Cardiac muscle cell (in vitro differentiated cells and primary cell): ENCODE data around the gene UTY. TPM values are rescaled to one million over a fixed set of nuclear protein-coding genes. Genes with fewer than 3 reads are reported as not detected.
A peak's percentile ranks its signal among the peaks of the same experiment; 100 is the strongest.
"Not testable (repeated sequence)": the region's sequence is repeated elsewhere in the genome, so short reads cannot be mapped to it uniquely, and the experiment has no call there.

ENCODE experiments used
- DNase-seq, 2 donors: peaks; one replicate each; pipeline versions ENCODE4 v3.0.0 to v3.0.0-alpha.2; 2010 to 2017; ENCODE audit warnings: low read depth in 1 of 2, low spot score in 1 of 2
- H3K27ac ChIP-seq: fragments of 200-600 bp; sonication (generic); 2 replicates; pipeline ENCODE4 v1.5.1; 2016
- H3K27me3 ChIP-seq: fragments of 200-600 bp; sonication (generic); 2 replicates; pipeline ENCODE4 v1.6.0; 2016; ENCODE audit warnings: control low read depth
- H3K36me3 ChIP-seq: fragments of 200-600 bp; sonication (generic); 2 replicates; pipeline ENCODE4 v1.5.1; 2016; ENCODE audit warnings: control low read depth
- H3K4me1 ChIP-seq: fragments of 200-600 bp; sonication (generic); 2 replicates; pipeline ENCODE4 v1.8.1; 2017; ENCODE audit warnings: low read depth, mild to moderate bottlenecking, mixed run types
- H3K4me3 ChIP-seq: fragments of 200-600 bp; sonication (generic); 2 replicates; pipeline ENCODE4 v1.5.1; 2016; ENCODE audit warnings: mild to moderate bottlenecking
- H3K9me3 ChIP-seq: fragments of 200-600 bp; sonication (generic); 2 replicates; pipeline ENCODE4 v1.5.1; 2017; ENCODE audit warnings: low read depth, mild to moderate bottlenecking, control low read depth
- CTCF ChIP-seq: IDR thresholded peaks from 2 replicates; pipeline ENCODE4 v1.5.1; 2012; ENCODE audit warnings: low read depth, mild to moderate bottlenecking, low read length
- polyA plus RNA-seq: library from polyadenylated mRNA; unstranded; fragments of >200 nt; fragmentation: Nextera tagmentation; extraction: Ambion mirVana; gene quantifications from 2 replicates; pipeline ENCODE4 v1.2.1, GENCODE V29; 2016
- total RNA-seq: library from RNA; depleted of rRNA; stranded (reverse); fragments of >200 nt; gene quantifications from 2 replicates; pipeline ENCODE4 v1.2.3, GENCODE V29; 2016

Gene UTY
- total and polyA plus RNA-seq, 2 experiments from 2014 or later, result not detected

DNA sequence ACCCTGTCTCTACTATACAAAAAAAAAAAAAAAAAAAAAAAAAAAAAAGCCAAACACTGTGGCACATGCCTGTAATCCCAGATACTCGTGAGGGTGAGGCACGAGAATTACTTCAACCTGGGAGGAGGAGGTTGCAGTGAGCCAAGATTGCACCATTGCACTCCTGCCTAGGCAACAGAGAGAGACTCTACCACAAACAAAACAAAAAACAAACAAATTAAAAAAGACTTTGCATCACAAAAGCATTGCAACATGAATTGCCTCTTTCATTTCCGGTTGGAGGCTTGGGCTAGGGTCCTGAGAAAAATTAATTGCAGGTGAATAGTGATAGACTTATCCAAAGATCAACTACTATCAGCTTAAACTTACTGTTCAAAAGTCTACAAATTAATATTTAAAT is 180.4 kb downstream of the UTY start:
- H3K36me3 ChIP-seq, result no peaks in the 10 kb centered on the region
- H3K4me3 ChIP-seq, result no peak overlapping the region
- H3K27ac ChIP-seq, result no peak overlapping the region
- no peak for DNase-seq
- no peaks in the 10 kb centered on the region for H3K9me3 ChIP-seq
- no peak for TF ChIP-seq CTCF
- no peaks in the 10 kb centered on the region for H3K4me1 ChIP-seq
- no peaks in the 10 kb centered on the region for H3K27me3 ChIP-seq

DNA sequence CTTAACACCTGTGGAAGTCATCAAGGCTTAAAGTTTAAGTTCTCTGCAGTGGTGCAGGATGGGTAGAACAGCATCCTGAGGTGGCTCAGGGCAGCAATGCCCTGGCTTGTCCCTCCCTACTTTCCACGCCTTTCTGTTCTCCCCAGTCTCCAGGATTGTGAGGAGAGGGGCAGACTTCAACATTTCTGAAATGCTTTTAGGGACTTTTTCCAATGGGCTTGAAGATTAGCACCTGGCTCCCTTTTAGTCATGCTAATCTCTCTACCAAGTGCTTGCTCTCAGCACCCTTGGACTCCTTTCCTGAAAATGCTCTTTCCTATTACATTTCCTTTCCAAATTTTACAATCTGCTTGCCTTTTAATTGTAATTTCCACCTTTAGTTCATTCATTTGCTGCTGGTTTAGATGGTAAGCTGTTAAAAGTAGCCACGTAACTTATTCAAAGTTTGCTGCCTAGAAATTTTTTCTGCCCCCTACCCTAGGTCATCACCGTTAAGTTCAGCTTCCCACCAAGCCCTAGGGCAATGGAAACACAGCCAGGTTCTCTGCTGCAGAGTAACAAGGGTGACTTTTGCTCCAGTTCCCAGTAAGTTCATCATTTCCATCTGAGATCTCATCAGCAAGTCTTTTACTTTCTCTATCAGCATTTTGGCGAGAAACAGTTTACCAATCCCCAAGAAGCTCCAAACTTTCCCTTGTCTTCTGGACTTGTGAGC is 183.5 kb downstream of the UTY start:
- H3K27ac ChIP-seq, result no peak overlapping the region
- DNase-seq, result no peak
- no peaks in the 10 kb centered on the region for H3K27me3 ChIP-seq
- H3K4me1 ChIP-seq, result no peaks in the 10 kb centered on the region
- no peak overlapping the region for H3K4me3 ChIP-seq
- H3K9me3 ChIP-seq, result no peaks in the 10 kb centered on the region
- TF ChIP-seq CTCF, result no peak
- H3K36me3 ChIP-seq, result no peaks in the 10 kb centered on the region

DNA sequence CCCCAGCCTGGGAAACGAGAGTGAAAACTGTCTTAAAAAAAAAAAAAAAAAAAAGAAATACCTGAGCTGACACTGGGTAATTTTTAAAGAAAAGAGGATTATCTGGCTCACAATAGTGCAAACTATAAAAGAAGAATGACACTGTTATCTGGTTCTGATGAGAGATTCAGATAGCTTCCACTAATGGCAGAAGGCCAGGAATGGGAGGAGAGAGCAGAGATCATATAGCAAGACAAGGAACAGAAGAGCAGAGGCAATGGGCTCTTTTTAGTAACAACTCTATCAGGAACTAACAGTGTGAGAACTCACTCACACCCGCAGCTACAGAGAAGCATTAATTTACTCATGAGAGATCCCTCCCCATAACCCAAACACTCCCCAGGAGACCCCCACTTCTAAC is 184.8 kb downstream of the UTY start:
- H3K4me3 ChIP-seq, result no peak overlapping the region
- DNase-seq, result no peak
- H3K4me1 ChIP-seq, result no peaks in the 10 kb centered on the region
- no peaks in the 10 kb centered on the region for H3K27me3 ChIP-seq
- H3K9me3 ChIP-seq, result no peaks in the 10 kb centered on the region
- no peak for TF ChIP-seq CTCF
- no peaks in the 10 kb centered on the region for H3K36me3 ChIP-seq
- no peak overlapping the region for H3K27ac ChIP-seq

DNA sequence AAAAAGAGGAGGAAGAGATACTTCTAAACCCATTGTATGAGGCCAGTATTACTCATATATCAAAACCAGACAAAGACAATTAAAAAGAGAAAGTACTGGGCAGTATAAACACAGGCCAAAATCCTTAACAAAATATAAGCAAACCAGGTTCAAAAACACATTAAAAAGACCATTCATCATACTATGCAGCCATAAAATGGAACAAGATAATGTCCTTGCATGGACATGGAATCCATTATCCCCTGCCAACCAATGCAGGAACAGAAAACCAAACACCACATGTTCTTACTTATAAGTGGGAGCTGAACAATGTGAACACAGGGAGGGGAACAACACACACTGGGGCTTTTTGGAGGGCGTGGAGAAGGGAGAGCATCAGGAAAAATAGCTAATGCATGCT is 188.6 kb downstream of the UTY start:
- no peaks in the 10 kb centered on the region for H3K9me3 ChIP-seq
- H3K27me3 ChIP-seq, result no peaks in the 10 kb centered on the region
- H3K4me3 ChIP-seq, result no peak overlapping the region
- no peaks in the 10 kb centered on the region for H3K4me1 ChIP-seq
- no peak for TF ChIP-seq CTCF
- H3K36me3 ChIP-seq, result no peaks in the 10 kb centered on the region
- H3K27ac ChIP-seq, result no peak overlapping the region
- no peak for DNase-seq

DNA sequence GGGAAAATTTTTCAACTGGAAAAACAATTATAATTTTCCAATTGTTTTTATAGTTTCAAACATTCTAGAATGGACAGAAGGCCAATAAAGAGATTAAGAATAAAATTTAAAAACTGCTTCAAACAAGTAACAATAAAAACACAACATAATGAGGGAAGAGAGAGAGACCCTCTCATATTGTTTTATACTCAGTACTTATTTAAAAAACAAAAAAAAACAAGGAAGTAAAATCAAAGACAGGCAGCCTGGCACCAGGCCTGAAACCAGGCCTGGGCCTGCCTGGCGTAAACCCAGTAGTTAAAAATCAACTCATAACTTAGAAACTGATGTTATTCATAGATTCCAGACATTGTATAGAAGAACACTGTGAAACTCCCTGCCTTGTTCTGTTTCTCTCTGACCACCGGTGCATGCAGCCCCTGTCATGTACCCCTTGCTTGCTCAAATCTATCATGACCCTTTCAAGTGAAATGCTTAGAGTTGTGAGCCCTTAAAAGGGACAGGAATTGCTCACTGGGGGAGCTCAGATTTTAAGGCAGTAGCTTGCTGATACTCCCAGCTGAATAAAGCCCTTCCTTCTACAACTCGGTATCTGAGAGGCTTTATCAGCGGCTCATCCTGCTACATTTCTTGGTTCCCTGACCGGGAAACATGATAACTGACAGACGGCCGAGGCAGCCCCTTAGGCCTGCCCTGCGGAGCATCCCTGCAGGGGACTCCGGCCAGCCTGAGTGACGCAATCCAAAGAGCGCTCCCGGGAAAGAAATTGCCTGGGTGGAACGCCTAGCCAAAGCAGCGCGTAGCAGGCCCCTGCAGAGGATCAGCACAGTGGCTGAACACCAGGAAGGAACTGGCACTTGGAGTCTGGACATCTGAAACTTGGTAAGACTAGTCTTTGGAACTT is 197.4 kb downstream of the UTY start:
- H3K9me3 ChIP-seq, H3K36me3 ChIP-seq, H3K27ac ChIP-seq, H3K27me3 ChIP-seq, H3K4me1 ChIP-seq, H3K4me3 ChIP-seq: not testable (repeated sequence)
- DNase-seq, result peak in 1 of 2 donors; percentile 68

DNA sequence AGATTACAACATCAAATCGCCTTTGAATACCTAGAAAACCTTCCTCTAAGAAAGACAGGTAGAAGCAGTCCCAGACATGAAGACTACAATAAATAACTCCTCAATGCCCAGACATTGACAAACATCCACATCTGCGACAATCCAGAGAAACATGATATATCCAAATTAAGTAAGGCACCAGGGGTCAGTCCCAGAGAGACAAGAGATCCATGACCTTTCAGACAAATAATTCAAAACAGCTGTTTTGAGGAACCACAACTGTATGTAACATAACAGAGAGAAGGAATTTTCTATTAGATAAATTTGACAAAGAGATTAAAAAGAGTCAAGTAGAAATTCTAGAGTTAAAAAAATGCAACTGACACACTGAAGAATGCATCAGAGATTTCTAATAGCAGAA is 200.3 kb downstream of the UTY start:
- no peaks in the 10 kb centered on the region for H3K9me3 ChIP-seq
- no peaks in the 10 kb centered on the region for H3K27me3 ChIP-seq
- TF ChIP-seq CTCF, result no peak
- no peaks in the 10 kb centered on the region for H3K36me3 ChIP-seq
- no peak overlapping the region for H3K4me3 ChIP-seq
- no peak for DNase-seq
- no peak overlapping the region for H3K27ac ChIP-seq
- no peaks in the 10 kb centered on the region for H3K4me1 ChIP-seq
